GM12878 (cell line): ENCODE data around the gene CCIN. TPM values are rescaled to one million over a fixed set of nuclear protein-coding genes. Genes with fewer than 3 reads are reported as not detected.

Source experiments
- ATAC-seq: fragments of 200-7000 bp; cut with Tn5 transposase; 3 replicates; pipeline ENCODE4 v1.9.1; 2020; ENCODE audit warnings: mild to moderate bottlenecking, moderate library complexity
- BruUV-seq: library from RNA; stranded (reverse); fragments of 400-500 nt; replicated peaks from 2 replicates; lab custom pipeline; 2021; lab: Mats Ljungman, UMichigan
- CTCF ChIA-PET: fragments of 300-600 bp; sonication (Branson Sonifier 250); formaldehyde crosslinking; extraction: SDS; loops from one replicate; lab custom pipeline; 2021; ENCODE audit warnings: inconsistent platforms; lab: Yijun Ruan, JAX
- POLR2A ChIA-PET: fragments of 350-600 bp; formaldehyde crosslinking; extraction: SDS; loops from one replicate; lab custom pipeline; 2021; ENCODE audit warnings: inconsistent platforms; lab: Charles Lee
- RAD21 ChIA-PET: fragments of 300-600 bp; sonication (Branson Sonifier 250); formaldehyde crosslinking; loops from one replicate; lab custom pipeline; 2023; ENCODE audit warnings: antibody characterized with exemption; ENCODE audit not compliant: unreplicated experiment; lab: Charles Lee
- SMC1A ChIA-PET: fragments of 300-600 bp; sonication (Branson Sonifier 250); formaldehyde crosslinking; loops from one replicate; lab custom pipeline; 2023; ENCODE audit not compliant: unreplicated experiment, uncharacterized antibody; lab: Charles Lee
- DNase-seq: peaks from one replicate; pipeline ENCODE4 v3.0.0-alpha.2; 2011; ENCODE audit warnings: low read depth, low spot score
- FAIRE-seq: peaks from 3 replicates; lab custom pipeline; 2011; peaks lifted over from hg19 to GRCh38; lab: Jason Lieb, UNC
- H2AFZ ChIP-seq: 2 replicates; pipeline ENCODE4 v1.6.0; 2011; ENCODE audit warnings: low read depth, low read length, control low read depth; ENCODE audit not compliant: control insufficient read depth
- H3K27ac ChIP-seq: 2 replicates; pipeline ENCODE4 v1.5.1; 2011; ENCODE audit warnings: control low read depth; ENCODE audit not compliant: control insufficient read depth, insufficient read depth
- H3K27me3 ChIP-seq, 2 experiments: replicated peaks in 1 of 2; 2 replicates each; pipeline versions ENCODE4 v1.6.0 to v1.6.1; 2011; ENCODE audit warnings: low read length in 1 of 2; ENCODE audit not compliant: control insufficient read depth in 2 of 2, insufficient read depth in 2 of 2
- H3K36me3 ChIP-seq, 2 experiments: 2 replicates each; pipeline ENCODE4 v1.5.1; 2011; ENCODE audit warnings: low read length in 1 of 2; ENCODE audit not compliant: control insufficient read depth in 2 of 2, insufficient read depth in 2 of 2
- H3K4me1 ChIP-seq: 2 replicates; pipeline ENCODE4 v1.6.1; 2011; ENCODE audit warnings: mild to moderate bottlenecking, low read length, moderate library complexity, mixed read lengths; ENCODE audit not compliant: control insufficient read depth, insufficient read depth
- H3K4me2 ChIP-seq: 2 replicates; pipeline ENCODE4 v1.6.0; 2011; ENCODE audit warnings: control low read depth; ENCODE audit not compliant: control insufficient read depth, insufficient read depth
- H3K4me3 ChIP-seq: fragments of 200-600 bp; sonication (generic); 2 replicates; pipeline ENCODE4 v1.5.1; 2016
- H3K79me2 ChIP-seq: 2 replicates; pipeline ENCODE4 v1.6.0; 2011; ENCODE audit warnings: low read length; ENCODE audit not compliant: control insufficient read depth, insufficient read depth
- H3K9ac ChIP-seq: 2 replicates; pipeline ENCODE4 v1.8.0; 2011; ENCODE audit warnings: low read length, control low read depth, mixed read lengths; ENCODE audit not compliant: control insufficient read depth, insufficient read depth
- H3K9me3 ChIP-seq: replicated peaks from 3 replicates; pipeline ENCODE4 v1.5.1; 2011; ENCODE audit warnings: mild to moderate bottlenecking, low read length; ENCODE audit not compliant: control insufficient read depth, insufficient read depth
- H4K20me1 ChIP-seq: 2 replicates; pipeline ENCODE4 v1.6.0; 2011; ENCODE audit not compliant: control insufficient read depth, insufficient read depth
- MTA3 ChIP-seq: IDR thresholded peaks from 2 replicates; pipeline ENCODE4 v1.6.1; 2012; ENCODE audit warnings: low read length, inconsistent platforms, borderline replicate concordance
- PAX5 ChIP-seq: IDR thresholded peaks from 2 replicates; pipeline ENCODE4 v1.6.1; 2011; ENCODE audit warnings: low read depth, low read length, borderline replicate concordance
- SMAD1 ChIP-seq: fragments of 450-650 bp; IDR thresholded peaks from 2 replicates; pipeline ENCODE4 v1.6.1; 2018; ENCODE audit warnings: mild to moderate bottlenecking, low read depth; ENCODE audit not compliant: partially characterized antibody
- STAT1 ChIP-seq: fragments of 450-650 bp; conservative IDR thresholded peaks from 2 replicates; pipeline ENCODE4 v1.6.1; 2014; ENCODE audit warnings: antibody characterized with exemption, mild to moderate bottlenecking
- ZBED1 ChIP-seq: IDR thresholded peaks from 2 replicates; pipeline ENCODE4 v1.6.1; 2016; ENCODE audit warnings: borderline replicate concordance
- ZNF274 ChIP-seq: IDR thresholded peaks from one replicate; pipeline ENCODE4 v1.8.0; 2011; ENCODE audit not compliant: insufficient read length, insufficient read depth
- WGBS: methylation state at CpG from one replicate; pipeline ENCODE4 v1.1.6; 2016; ENCODE audit warnings: low lambda C conversion rate; ENCODE audit not compliant: insufficient replicate concordance, insufficient coverage; ENCODE audit errors: missing lambda C conversion rate; 5-methylcytosine and 5-hydroxymethylcytosine counted together
- in situ Hi-C: fragments of 300-500 bp; cut with MboI; formaldehyde crosslinking; loops from 9 replicates; pipeline ENCODE4 v1.14.3; 2018; ENCODE audit warnings: mixed read lengths
- intact Hi-C: fragments of 100-400 bp; cut with micrococcal nuclease; formaldehyde crosslinking; loops from one replicate; pipeline ENCODE4 v1.14.2; 2022; ENCODE audit not compliant: unreplicated experiment
- polyA plus RNA-seq, 11 experiments: library from polyadenylated mRNA; depleted of rRNA in 4 of 11; unstranded in 6 of 11; stranded (reverse) in 5 of 11; fragments of >200 nt; fragmentation: Nextera tagmentation in 4 of 11; fragmentation: Illumina TruSeq in 1 of 11; extraction: Ambion mirVana in 4 of 11; extraction: Trizol in 1 of 11; gene quantifications; 1 replicate in 1 of 11; 2 replicates in 10 of 11; pipeline versions ENCODE4 v1.2.1 to v1.2.3, GENCODE V29; 2011 to 2016; ENCODE audit warnings: inconsistent platforms in 2 of 11, missing spikeins in 2 of 11, low read depth in 1 of 11
- total RNA-seq, 4 experiments: library from RNA; depleted of rRNA in 3 of 4; stranded (reverse); fragments of >200 nt in 3 of 4; fragmentation: Illumina TruSeq in 1 of 4; extraction: Trizol in 1 of 4; gene quantifications; 2 replicates each; pipeline versions ENCODE4 v1.2.1 to v1.2.3, GENCODE V29; 2013 to 2021
- TF ChIP-seq, protein P1 (sequence below): fragments of 450-650 bp; formaldehyde crosslinking; IDR thresholded peaks from 2 replicates; pipeline ENCODE4 v1.4.0; 2022; ENCODE audit warnings: mild to moderate bottlenecking, moderate library complexity
- TF ChIP-seq, protein P2 (sequence below), 3 experiments: IDR thresholded peaks in 2 of 3; conservative IDR thresholded peaks in 1 of 3; 2 replicates each; pipeline ENCODE4 v1.5.1; 2011; ENCODE audit warnings: low read depth in 3 of 3, low read length in 3 of 3, mild to moderate bottlenecking in 3 of 3, control low read depth in 2 of 3, moderate library complexity in 2 of 3, inconsistent platforms in 1 of 3, mixed read lengths in 1 of 3; ENCODE audit not compliant: control insufficient read depth in 2 of 3, insufficient read depth in 1 of 3; ENCODE audit errors: extremely low read depth in 1 of 3
- TF ChIP-seq, protein P3 (sequence below): IDR thresholded peaks from 2 replicates; pipeline ENCODE4 v1.6.1; 2011; ENCODE audit warnings: low read depth, mild to moderate bottlenecking, low read length, moderate library complexity, borderline replicate concordance; ENCODE audit errors: extremely low read depth

Gene CCIN
- total and polyA plus RNA-seq, 10 of the 15 experiments (the other 5 are each of a cell fraction or from before 2014, with no cell fraction given), result not detected

DNA sequence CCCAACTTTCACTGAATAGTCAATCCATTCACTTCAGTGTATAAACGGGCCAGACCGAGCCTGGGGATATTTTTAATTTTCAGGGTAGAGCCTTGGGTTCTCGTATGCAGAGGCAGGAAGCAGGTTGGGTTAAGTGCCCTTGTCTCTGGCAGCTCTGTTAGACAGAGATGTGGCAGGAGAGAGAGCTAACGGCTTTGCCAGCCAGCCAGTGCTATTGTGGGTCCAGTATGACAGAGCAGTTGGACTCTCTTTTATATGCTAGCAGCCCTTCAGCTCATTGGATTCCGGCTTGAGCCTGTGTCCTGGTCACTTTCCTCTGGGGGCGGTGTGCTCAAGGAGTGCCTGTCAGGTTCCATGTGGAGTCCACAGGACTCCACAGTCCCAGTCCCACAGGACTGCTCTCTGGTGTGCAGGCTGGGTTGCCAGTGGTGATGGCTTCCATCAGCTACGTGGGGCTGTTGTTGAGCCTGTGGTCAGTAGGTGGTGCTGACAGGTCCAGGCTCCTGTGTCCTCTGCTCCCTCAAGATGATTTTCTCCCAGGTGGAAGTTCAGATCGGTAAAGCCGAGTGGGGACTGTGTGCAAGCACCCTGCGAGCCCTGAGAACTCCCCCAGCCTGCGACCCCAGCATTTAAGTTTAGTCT is 35.8 kb downstream of the CCIN start (continued):
- no peak for TF ChIP-seq ZNF274

DNA sequence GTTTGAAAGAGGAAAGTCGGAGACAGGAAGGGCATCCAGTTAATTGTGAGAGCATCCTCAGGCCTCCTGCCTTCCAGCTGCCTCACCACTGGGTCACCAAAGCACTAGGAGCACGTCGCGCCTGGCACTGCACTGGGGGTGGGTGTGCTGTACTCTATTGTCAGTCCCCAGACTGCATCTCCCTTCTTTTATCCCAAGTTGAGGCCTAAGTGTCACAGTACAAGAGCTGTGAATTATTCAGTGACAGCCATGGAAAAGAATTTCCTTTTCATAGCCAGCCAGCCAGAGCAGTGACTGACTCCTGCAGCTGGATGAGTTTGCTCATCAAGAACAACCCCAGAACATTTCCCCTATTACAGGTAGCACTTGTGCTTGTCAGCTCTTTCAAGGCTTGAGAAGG is 37.8 kb downstream of the CCIN start:
- Histone ChIP-seq H3K79me2 (peaks cover 6% of the 10 kb centered on the region), H3K27ac (no peak overlapping the region; the same call in 1 of the 2 replicates), H3K4me1 (peaks cover 3% of the 10 kb centered on the region; the same call in 1 of the 2 replicates), H3K4me3 (no peak overlapping the region), H4K20me1 (peaks cover 12% of the 10 kb centered on the region; the same call in 1 of the 2 replicates), H3K9me3 (no peaks in the 10 kb centered on the region), H2AFZ (no peak overlapping the region), H3K27me3 (no peaks in the 10 kb centered on the region), H3K4me2 (no peak overlapping the region), H3K36me3 (peaks cover 23 to 60% of the 10 kb centered on the region in 2 experiments), H3K9ac (no peak overlapping the region)
- no peak for ATAC-seq
- FAIRE-seq, result no peak
- ChIA-PET CTCF (interaction anchor here (0.6 to 2.4 kb wide), 4 partner anchors 13 to 122 kb away, joined by 3 to 12 read pairs (median 4); partner anchors contain the start of gene CLTA), POLR2A (interaction anchor here (0.6 kb wide), 1 partner anchor 8 kb away, joined by 4 read pairs; no protein-coding TSS in a partner anchor), SMC1A (interaction anchor here (1.4 kb wide), 1 partner anchor 8 kb away, joined by 3 read pairs; no protein-coding TSS in a partner anchor), RAD21 (interaction anchor here (0.9 kb wide), 1 partner anchor 16 kb away, joined by 4 read pairs; the partner anchor contains the start of gene CLTA)
- TF ChIP-seq, protein P1, sequence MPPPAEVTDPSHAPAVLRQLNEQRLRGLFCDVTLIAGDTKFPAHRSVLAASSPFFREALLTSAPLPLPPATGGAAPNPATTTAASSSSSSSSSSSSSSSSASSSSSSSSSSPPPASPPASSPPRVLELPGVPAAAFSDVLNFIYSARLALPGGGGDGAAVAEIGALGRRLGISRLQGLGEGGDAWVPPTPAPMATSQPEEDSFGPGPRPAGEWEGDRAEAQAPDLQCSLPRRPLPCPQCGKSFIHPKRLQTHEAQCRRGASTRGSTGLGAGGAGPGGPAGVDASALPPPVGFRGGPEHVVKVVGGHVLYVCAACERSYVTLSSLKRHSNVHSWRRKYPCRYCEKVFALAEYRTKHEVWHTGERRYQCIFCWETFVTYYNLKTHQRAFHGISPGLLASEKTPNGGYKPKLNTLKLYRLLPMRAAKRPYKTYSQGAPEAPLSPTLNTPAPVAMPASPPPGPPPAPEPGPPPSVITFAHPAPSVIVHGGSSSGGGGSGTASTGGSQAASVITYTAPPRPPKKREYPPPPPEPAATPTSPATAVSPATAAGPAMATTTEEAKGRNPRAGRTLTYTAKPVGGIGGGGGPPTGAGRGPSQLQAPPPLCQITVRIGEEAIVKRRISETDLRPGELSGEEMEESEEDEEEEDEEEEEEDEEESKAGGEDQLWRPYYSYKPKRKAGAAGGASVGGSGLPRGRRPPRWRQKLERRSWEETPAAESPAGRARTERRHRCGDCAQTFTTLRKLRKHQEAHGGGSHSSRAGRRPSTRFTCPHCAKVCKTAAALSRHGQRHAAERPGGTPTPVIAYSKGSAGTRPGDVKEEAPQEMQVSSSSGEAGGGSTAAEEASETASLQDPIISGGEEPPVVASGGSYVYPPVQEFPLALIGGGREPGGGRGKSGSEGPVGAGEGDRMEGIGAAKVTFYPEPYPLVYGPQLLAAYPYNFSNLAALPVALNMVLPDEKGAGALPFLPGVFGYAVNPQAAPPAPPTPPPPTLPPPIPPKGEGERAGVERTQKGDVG (CRISPR knock-in tag), result no peak
- TF ChIP-seq STAT1, result no peak
- TF ChIP-seq, protein P2, sequence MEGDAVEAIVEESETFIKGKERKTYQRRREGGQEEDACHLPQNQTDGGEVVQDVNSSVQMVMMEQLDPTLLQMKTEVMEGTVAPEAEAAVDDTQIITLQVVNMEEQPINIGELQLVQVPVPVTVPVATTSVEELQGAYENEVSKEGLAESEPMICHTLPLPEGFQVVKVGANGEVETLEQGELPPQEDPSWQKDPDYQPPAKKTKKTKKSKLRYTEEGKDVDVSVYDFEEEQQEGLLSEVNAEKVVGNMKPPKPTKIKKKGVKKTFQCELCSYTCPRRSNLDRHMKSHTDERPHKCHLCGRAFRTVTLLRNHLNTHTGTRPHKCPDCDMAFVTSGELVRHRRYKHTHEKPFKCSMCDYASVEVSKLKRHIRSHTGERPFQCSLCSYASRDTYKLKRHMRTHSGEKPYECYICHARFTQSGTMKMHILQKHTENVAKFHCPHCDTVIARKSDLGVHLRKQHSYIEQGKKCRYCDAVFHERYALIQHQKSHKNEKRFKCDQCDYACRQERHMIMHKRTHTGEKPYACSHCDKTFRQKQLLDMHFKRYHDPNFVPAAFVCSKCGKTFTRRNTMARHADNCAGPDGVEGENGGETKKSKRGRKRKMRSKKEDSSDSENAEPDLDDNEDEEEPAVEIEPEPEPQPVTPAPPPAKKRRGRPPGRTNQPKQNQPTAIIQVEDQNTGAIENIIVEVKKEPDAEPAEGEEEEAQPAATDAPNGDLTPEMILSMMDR (IDR thresholded peaks at IDR 0.05 in 2 of 3, conservative IDR thresholded peaks at IDR 0.05 in 1 of 3; ENCODE audit: control insufficient read depth in 2 of 3, extremely low read depth in 1 of 3, insufficient read depth in 1 of 3, low read depth in 3 of 3, low read length in 3 of 3), result no peak
- no peak for TF ChIP-seq SMAD1
- TF ChIP-seq, protein P3, sequence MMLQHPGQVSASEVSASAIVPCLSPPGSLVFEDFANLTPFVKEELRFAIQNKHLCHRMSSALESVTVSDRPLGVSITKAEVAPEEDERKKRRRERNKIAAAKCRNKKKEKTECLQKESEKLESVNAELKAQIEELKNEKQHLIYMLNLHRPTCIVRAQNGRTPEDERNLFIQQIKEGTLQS, result no peak
- no peak for TF ChIP-seq ZBED1
- no peak for TF ChIP-seq PAX5
- TF ChIP-seq MTA3, result no peak
- DNase-seq, result no peak
- in situ Hi-C loops (no loop called here), intact Hi-C loops (no loop called here)
- WGBS, result 95% methylated on average over 4 of the region's 4 CpGs
- no TSS peak for BruUV-seq
